GM18508 (cell line): Measurements from ENCODE around the gene RASSF3.
"Not testable (repeated sequence)": the region's sequence is repeated elsewhere in the genome, so short reads cannot be mapped to it uniquely, and the experiment has no call there.

Experiments used
- ATAC-seq: cut with Tn5 transposase; IDR thresholded peaks from one replicate; pipeline ENCODE4 v1.9.1; 2021; ENCODE audit warnings: moderate number of reproducible peaks; ENCODE audit not compliant: insufficient read depth, unreplicated experiment

Gene RASSF3

DNA sequence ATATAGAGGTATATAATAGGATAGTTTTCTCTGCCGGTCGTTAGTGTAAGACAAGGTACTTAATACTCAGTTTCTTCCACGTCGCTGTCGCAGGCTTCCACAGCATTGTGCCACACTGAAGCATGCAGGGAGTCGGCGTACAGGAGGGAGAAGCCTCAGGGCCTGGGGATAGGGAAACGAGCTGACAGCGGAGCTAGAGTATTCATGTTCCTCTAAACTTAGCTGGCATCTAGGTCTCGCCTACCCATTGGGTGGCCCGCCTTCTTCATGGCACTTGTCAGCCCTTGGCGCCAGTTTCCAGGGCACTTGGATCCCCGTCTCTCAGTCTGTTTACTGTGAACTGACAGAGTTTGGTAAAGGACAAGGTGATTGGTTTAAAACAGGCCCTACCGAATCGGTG lies 75.3 kb downstream of the RASSF3 start:
- no peak for ATAC-seq

DNA sequence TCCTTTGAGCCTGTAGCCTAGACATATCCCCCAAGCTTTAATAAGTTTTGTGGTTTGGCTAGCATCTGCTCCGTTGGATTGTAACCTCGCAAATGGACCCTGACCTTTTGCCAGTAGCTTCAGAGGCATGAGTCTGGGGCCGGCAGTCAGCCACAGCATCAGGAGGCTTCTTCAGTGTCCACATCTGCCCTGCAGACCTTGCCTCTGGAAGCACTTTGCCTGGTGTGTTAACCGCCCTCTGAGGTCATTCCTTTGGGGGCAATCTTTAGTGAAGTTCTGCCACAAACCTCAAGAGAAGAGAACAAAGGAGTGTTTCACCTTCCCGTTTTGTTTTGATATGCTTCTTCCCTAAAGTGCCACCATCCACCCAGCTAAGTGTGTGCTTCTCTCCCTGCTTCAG lies 77.5 kb downstream of the RASSF3 start:
- ATAC-seq: no peak

DNA sequence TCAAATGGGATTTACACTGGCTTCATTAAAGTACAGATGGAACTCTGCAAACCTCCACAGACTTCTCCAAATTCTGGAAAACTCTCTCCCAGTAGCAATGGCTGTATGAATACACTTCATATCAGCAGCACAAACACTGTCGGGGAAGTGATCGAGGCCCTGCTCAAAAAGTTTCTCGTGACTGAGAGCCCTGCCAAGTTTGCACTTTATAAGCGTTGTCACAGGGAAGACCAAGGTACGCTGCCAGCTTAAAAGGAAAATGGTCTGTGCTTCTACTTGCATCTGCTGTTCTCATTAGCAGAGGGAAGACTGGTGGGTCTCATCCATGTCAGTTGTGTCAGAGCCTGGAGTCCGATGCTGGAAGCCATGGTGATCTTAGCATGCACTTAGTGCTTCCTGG lies 77.9 kb downstream of the RASSF3 start:
- ATAC-seq: no peak

DNA sequence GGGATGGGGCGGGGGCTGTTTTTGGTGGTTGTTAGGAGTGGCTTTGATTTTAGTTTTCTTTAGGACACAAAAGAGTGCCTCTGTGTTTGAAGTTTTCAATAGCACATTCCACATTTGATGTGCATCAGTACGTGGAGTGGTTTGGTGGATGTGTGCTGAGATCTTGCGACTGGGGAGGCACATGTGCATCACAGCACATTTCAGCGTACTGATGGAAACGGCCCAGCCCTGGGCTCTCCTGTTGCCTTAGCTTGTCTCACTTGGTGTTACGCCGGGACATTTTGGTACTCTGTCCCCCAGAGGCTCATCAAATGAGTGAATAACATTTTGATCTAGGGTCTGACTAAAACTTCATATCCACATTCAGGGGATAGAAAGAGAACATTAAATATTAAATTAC lies 78.4 kb downstream of the RASSF3 start:
- ATAC-seq: no peak

DNA sequence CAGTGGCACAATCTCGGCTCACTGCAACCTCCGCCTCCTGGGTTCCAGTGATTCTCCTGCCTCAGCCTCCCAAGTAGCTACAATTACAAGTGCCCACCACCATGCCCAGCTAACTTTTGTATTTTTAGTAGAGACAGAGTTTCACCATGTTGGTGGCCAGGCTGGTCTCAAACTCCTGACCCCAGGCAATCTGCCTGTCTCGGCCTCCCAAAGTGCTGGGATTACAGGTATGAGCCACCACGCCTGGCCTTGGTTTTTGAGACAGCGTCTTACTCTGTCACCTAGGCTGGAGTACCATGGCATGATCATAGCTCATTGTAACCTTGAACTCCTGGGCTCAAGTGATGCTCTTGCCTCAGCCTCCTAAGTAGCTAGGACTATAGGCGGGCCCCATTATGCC lies 79.9 kb downstream of the RASSF3 start:
- ATAC-seq: not testable (repeated sequence)

DNA sequence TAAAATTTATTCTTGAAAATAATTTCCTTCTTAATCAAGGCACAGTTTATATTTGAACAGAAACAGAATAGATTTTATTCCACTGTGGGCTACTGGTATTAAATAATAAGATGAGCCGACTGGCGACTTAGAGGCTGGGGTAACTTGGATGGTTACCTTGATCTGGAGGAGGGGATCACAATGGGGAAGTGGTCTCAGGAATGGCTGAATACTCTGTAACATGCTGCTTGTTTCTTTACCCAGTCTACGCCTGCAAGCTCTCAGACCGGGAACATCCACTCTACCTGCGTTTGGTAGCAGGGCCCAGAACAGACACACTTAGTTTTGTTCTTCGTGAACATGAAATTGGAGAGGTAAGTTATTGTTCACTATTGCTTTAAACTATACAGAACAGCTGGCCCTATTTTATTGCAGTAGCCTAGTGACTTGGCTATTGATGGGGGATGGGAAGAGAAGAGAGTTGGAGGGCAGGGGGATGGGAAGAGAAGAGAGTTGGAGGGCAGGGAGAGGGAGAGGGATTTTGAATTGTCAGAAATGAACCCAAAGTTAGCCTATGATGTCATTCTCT lies 81.0 kb downstream of the RASSF3 start:
- no peak for ATAC-seq

DNA sequence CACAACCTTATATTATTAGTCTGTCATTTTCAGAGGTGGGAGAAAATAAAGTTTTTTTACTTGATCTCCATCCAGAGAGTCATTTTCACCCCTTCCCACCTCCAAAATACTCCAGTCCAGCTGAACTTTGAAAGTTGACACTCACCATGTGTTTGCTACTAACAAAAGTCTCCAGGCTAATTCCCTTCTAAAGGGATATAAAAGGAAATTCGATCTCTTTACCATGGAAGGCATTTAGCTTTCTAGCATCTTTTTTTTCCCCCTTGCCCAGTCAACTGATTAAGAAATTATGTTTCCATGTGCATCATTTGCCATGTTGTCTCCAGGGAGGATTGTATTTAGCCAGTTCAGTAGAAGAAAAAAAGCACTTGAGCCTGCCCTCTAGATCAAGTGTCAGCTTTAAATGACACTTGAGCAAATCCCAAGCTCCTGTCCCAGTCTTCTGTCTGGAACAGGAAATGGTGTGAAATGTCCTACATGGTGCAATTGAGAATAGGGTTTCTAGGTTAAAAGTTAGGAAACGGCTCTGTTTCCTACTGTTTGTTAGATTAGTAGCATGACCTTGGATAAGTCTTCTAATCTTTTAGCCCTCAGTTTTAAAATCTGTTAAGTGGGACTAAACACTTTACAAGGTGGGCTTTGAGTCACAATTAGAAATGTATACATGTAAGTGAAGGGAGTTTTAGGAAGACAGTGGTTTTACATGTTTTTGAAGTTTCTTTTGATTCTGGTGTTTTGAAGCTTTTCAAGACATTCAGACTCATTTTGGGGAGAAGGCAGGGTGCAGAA lies 81.7 kb downstream of the RASSF3 start:
- ATAC-seq: no peak

DNA sequence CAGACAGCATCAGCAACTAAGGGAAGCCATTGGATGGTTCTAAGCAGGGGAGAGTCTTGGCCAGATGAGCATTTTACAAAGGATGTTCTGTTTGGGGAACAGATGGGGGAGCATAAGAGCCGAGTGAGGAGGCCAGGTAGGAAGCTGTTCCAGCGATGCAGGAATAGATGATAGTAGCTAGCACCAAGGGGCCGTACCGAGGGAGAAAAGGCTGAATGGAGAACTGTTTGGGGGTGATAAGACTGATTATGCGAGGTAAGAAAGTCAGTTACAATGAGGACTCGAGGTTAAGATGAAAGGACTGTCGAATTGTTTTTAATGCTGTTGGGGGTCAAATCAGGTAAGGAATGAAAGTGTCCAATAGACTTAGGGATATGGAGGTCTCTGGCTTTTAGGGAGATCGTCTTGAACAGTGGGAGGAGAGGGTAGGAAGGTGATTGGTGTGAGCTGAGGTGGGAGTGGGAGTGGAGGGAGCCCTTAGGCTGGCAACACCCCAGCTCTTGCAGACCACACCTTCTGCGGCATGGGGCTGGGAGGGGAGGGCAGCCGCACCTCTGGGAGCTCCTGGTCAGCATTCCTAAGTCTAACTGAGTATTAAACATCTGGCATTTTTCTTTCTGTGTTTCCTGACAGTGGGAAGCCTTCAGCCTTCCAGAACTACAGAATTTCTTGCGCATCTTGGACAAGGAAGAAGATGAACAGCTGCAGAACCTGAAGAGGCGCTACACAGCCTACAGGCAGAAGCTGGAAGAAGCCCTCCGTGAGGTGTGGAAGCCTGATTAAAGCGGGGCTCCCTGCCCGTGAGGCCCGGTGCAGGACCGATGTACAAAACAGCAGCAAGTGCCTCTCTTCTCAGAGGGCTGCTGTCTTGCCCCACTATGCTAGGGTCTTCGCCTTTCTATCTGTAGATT lies 84.1 kb downstream of the RASSF3 start:
- ATAC-seq: no peak

DNA sequence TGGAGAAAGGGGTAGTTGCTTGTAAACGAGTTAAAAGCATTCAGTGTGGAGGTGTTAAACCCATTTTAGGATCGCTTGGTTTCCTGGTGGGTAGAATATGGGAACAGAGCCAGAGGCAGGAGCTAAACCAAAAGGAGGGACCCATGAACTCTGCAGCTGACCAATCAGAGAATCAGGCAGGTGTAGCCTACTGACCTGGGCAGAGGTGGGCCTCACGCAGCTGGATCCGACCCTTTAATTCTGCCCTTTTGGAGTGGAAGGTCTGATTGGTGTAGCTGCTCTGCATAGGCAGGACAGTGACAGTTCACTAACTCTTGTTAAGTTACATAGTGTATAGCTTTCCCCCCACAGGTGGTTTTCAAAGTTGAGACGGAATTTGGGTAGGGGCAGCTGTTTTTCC lies 85.3 kb downstream of the RASSF3 start:
- no peak for ATAC-seq

DNA sequence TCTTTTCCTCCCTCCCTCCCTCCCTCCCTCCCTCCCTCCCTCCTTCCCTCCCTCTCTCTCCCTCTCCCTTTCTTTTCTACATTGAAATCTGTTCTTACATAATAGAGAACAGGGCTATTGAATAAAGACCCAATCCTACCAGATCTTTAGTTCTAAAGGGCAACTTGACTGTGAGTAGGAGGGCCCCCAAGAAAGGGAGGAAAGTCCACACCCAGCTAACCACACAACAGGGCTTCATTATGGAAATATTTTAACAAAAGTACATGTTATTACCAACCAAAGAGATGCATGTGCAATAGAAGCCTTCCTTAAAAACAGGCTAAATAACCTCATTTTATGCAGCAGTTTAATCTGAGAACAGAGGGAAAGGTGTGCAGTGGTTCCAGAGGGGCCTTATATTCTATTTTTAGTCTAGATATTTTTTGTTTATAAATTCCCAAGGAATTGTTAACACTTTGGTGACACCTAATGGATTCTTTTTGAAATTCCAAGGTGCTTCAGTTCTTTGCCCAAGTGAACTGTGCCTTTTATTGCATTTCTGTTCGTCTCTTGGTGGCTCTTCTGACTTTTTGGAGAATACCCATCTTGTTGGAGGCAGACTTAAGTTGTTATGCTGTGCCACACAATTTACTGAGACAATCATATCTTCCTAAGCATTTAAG lies 85.9 kb downstream of the RASSF3 start:
- no peak for ATAC-seq

DNA sequence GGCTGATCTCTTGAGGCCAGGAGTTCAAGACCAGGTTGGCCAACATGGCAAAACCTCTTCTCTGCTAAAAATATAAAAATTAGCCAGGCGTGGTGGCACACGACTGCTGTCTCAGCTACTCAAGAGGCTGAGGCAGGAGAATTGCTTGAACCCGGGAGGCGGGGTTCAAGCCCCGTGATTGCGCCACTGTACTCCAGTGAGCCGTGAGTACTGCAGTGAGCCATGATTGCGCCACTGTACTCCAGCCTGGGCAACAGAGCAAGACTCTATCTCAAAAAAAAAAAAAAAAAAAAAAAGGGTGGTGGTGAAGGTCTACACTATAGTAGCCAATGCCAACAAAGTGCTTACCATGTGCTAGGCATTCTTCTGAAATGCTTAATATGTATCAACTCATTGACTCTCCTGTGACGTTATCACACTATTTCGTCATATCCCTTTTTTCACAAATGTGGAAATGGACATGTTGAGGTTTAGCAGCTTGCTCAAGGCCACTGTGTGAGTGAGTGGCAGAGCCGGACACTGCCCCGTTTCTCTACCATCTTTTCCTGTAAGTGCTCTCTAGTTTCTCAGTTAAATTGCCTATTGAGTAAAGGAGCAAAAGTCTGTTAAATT lies 89.3 kb downstream of the RASSF3 start:
- ATAC-seq: no peak

DNA sequence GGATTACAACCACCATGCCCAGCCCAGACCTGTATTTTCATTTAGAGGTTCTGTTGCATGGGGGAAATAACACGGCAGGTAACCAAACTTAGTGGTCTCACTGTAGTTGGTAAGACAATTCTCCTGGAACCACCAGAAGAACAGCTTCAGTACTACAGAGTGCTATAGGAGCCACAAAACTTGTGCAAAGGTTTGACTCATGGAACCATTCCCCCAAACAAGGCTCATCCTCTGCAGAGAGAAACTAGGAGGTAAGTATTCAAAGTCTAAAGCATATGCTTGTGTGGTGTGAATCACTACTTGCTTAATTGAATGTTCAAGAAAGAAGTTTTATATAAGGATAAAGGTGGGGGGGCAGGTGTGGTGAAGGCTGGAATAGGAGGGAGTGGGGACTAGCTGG lies 90.2 kb downstream of the RASSF3 start:
- no peak for ATAC-seq

DNA sequence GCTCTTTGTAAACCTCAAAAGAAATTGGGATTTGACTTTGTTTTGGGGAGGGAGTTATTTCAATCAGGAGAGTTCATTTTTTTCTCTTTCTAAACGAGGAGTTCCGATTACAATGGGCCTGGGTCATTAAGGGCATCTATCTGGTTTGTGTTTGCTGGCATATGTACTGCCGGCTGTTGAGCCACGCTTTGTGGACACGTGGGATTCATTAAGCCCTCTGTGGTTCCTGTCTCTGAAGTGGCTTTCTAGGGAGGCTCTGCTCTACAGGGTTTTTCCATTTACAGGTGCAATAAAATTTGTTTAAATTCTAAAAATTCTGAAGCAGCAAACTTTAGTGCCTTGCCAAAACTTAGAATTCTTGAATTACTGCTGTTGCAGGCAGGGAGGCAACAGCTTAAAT lies 91.0 kb downstream of the RASSF3 start:
- no peak for ATAC-seq

DNA sequence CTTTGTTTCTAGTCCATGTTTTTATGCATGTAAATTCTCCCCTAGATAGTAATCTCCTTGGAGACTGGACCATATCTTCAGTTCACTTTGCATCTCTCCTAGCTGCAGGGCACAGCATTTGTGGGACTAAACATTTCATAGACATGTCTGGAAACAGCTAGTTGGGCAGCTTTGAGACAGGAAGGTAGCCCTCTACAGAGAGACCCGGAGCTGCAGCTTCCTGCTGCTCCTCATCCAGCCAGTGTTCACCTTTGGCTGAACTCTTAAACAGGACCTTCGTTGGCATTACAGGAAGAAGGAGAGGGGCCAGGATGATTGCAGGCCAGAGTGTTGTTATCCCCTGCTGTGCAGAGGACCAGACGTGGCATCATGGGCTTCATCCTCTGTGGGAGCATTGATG lies 96.0 kb downstream of the RASSF3 start:
- ATAC-seq: no peak

DNA sequence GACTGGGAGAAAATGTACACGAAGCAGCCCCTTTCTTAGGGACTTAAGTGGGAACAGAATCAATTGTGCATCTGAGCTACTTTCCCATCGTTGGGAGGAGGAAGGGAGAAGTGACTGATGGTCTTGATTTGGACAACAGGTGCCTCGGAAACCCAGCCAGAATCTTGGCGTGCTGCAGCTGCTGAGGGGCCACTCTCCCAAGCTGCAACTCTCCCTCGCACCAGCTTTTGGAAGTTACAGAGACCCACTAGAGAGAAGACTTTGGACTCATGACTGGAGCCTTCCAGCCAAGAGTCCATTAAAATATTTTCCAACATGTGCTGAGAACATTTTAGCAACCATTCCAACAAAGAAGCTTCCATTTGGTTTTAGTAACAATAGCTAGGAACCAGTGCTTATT lies 96.6 kb downstream of the RASSF3 start:
- no peak for ATAC-seq

DNA sequence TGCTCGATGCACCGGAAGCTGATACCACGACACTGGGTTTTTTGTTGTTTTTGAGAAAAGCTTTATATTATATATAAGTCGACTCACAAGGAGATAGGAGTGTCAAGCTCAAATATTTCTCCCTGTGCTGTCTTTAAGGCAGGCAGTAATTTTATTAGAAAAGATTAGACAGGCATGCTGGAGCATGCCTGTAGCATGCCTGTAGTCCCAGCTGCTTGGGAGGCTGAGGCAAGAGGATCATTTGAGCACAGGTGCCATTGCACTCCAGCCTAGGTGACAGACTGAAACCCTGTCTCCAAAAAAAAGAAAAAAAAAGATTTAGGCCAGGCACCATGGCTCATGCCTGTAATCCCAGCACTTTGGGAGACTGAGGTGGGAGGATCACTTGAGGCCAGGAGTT lies 97.1 kb downstream of the RASSF3 start:
- no peak for ATAC-seq

DNA sequence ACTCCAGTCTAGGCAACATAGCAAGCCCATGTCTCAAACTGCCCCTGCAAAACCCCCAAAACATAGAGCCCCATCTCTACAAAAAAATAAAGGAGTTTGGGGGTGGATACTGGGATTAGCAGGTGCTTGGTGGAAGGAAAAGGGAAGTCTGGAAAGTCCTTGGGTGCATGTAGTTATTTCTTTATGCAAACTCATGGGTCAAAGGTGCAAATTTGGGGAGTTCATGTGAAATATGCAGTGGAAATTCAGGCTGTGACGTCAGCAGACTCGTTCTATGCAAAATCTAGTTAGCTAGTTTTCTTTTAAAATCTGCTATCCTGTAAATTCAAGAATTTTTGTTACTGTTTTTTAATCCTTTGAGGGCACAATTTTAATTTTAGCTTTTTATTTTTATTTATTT lies 97.6 kb downstream of the RASSF3 start:
- ATAC-seq: no peak

DNA sequence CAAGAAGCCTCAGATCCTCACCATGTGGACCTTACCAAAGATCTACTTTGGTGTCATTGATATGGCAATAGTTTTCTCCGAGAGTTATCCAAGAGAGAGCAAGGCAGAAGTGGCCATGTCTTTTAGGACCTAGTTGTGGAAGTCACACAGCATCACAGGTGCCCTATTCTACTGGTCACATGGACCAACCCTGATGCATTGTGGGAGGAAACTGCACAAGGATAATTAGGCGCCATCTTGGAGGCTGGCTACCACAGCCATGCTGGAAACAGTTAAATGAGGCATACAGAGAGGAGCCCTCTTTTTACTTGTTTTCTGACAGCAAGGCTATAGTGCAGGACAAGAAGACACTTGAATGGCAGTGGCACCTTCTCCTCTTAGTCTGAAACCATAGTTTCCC lies 99.1 kb downstream of the RASSF3 start:
- no peak for ATAC-seq

DNA sequence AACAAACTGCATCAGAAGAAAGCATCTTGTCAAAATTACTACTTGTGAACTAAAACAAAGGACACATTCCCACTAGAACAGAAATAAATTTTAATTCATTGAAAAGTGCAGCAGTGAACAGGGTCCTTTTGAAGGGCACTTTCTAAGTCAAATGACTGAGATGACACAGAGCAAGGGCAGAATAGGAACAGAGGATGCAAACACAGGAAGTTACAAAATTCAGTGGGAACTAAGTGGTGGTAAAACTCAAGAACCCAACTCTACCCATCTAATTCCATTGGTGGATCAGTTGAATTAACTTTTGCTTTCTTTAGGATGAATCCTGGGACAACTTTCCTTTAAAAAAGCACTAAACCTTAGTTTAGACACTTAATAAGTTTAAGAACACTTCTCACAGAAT lies 103.1 kb downstream of the RASSF3 start:
- ATAC-seq: no peak

DNA sequence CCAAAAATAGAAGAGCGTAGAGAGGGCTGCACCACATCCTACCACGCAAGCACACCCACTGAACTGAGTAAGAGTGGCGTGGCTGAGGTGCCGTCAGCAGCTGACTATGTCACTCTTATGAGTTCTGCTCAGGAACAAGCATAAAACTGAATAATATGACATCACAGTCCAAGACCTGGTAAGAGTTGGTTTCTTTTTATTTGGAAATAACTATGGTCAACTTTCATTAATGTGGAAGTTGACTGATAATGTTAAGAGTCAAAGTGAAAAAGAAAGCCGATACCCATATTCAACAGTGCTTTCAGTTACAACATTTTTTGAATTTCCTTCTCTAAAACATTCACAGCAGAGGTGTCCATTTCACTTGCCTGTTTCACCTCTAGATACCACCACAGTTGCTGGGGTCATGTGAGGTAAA lies 104.3 kb downstream of the RASSF3 start:
- ATAC-seq: peak; percentile 55
